Measurements from ENCODE around the gene HYKK. TPM values are rescaled to one million over a fixed set of nuclear protein-coding genes. Genes with fewer than 3 reads are reported as not detected.
"Not testable (repeated sequence)": the region's sequence is repeated elsewhere in the genome, so short reads cannot be mapped to it uniquely, and the experiment has no call there.

Gene HYKK
- total RNA-seq (ENCODE audit: insufficient read depth, low replicate concordance), result 2.2 TPM

- DNase-seq (ENCODE audit: low spot score), result peak; percentile 99
These were observed at the start of gene HYKK for GRCh38 chr15:78506971-78507830. Gene HYKK (plus strand): TSS chr15:78507577. CDS start chr15:78513089, 5,512 bp downstream.

GRCh38 chr15:78460737-78461136, 46.6 kb upstream of the HYKK start:
- no peak for DNase-seq (ENCODE audit: low spot score)

GRCh38 chr15:78461171-78461888, 46.0 kb upstream of the HYKK start:
- no peak for DNase-seq (ENCODE audit: low spot score)

- DNase-seq (ENCODE audit: low spot score), result no peak
These were observed 38.3 kb upstream of the HYKK start for GRCh38 chr15:78469031-78469430.

- no peak for DNase-seq (ENCODE audit: low spot score)
These were observed 30.1 kb upstream of the HYKK start for GRCh38 chr15:78477295-78477694.

GRCh38 chr15:78479650-78480049, 27.7 kb upstream of the HYKK start:
- no peak for DNase-seq (ENCODE audit: low spot score)

GRCh38 chr15:78481917-78482316, 25.5 kb upstream of the HYKK start:
- DNase-seq (ENCODE audit: low spot score), result no peak

- no peak for DNase-seq (ENCODE audit: low spot score)
These were observed 14.5 kb upstream of the HYKK start for GRCh38 chr15:78492872-78493271.

- DNase-seq (ENCODE audit: low spot score), result no peak
These were observed 5.5 kb upstream of the HYKK start for GRCh38 chr15:78501857-78502256.

GRCh38 chr15:78502641-78503040, 4.7 kb upstream of the HYKK start:
- no peak for DNase-seq (ENCODE audit: low spot score)

GRCh38 chr15:78507831-78508160, 419 bp downstream of the HYKK start:
- DNase-seq (ENCODE audit: low spot score), result no peak

- DNase-seq (ENCODE audit: low spot score), result no peak
These were observed 895 bp downstream of the HYKK start for GRCh38 chr15:78508272-78508671.

GRCh38 chr15:78509726-78510312, 2.4 kb downstream of the HYKK start:
- no peak for DNase-seq (ENCODE audit: low spot score)

GRCh38 chr15:78520035-78520434, 12.7 kb downstream of the HYKK start:
- not testable (repeated sequence) for DNase-seq (ENCODE audit: low spot score)

GRCh38 chr15:78524230-78524629, 16.9 kb downstream of the HYKK start:
- no peak for DNase-seq (ENCODE audit: low spot score)

GRCh38 chr15:78527325-78527724, 19.9 kb downstream of the HYKK start:
- DNase-seq (ENCODE audit: low spot score), result no peak

- DNase-seq (ENCODE audit: low spot score), result no peak
These were observed 26.0 kb downstream of the HYKK start for GRCh38 chr15:78533331-78533730.

- peak; percentile 10 for DNase-seq (ENCODE audit: low spot score)
These were observed 28.8 kb downstream of the HYKK start for GRCh38 chr15:78536134-78536533.

GRCh38 chr15:78537266-78537905, 30.0 kb downstream of the HYKK start:
- peak; percentile 7 for DNase-seq (ENCODE audit: low spot score)

GRCh38 chr15:78538358-78538757, 31.0 kb downstream of the HYKK start:
- DNase-seq (ENCODE audit: low spot score), result no peak

- DNase-seq (ENCODE audit: low spot score), result not testable (repeated sequence)
These were observed 32.2 kb downstream of the HYKK start for GRCh38 chr15:78539464-78540140.
